DND-41 (cell line): ENCODE results near the gene PLA2R1.

Experiments
- ATAC-seq: fragments of 200-7000 bp; cut with Tn5 transposase; 3 replicates; pipeline ENCODE4 v1.9.1; 2021; ENCODE audit warnings: low read depth; ENCODE audit not compliant: insufficient read depth
- DNase-seq: peaks from one replicate; pipeline ENCODE4 v3.0.0-alpha.2; 2020
- H2AFZ ChIP-seq: 2 replicates; pipeline ENCODE4 v1.6.0; 2012; ENCODE audit warnings: low read depth, low read length
- H3K27ac ChIP-seq: 2 replicates; pipeline ENCODE4 v1.5.1; 2012; ENCODE audit warnings: low read length, inconsistent platforms
- H3K27me3 ChIP-seq: fragments of 200-600 bp; sonication (generic); 2 replicates; pipeline ENCODE4 v1.6.0; 2012; ENCODE audit warnings: low read length, mild to moderate bottlenecking, inconsistent platforms; ENCODE audit not compliant: insufficient read depth, poor library complexity
- H3K36me3 ChIP-seq: 2 replicates; pipeline ENCODE4 v1.5.1; 2012; ENCODE audit warnings: low read length, inconsistent platforms; ENCODE audit not compliant: insufficient read depth
- H3K4me1 ChIP-seq: 2 replicates; pipeline ENCODE4 v1.5.1; 2012; ENCODE audit warnings: mild to moderate bottlenecking, low read length; ENCODE audit not compliant: insufficient read depth
- H3K4me2 ChIP-seq: 2 replicates; pipeline ENCODE4 v1.6.0; 2012; ENCODE audit warnings: mild to moderate bottlenecking, moderate library complexity, low read length, inconsistent platforms; ENCODE audit not compliant: insufficient read depth
- H3K4me3 ChIP-seq, 2 experiments: fragments of 200-600 bp in 1 of 2; shearing (Covaris generic) in 1 of 2; 2 replicates each; pipeline ENCODE4 v1.5.1; 2012 to 2016; ENCODE audit warnings: inconsistent platforms in 2 of 2, low read length in 2 of 2, mild to moderate bottlenecking in 2 of 2, low read depth in 1 of 2, moderate library complexity in 1 of 2
- H3K79me2 ChIP-seq: 2 replicates; pipeline ENCODE4 v1.6.0; 2012; ENCODE audit warnings: low read length, inconsistent platforms; ENCODE audit not compliant: insufficient read depth
- H3K9ac ChIP-seq: 2 replicates; pipeline ENCODE4 v1.6.0; 2012; ENCODE audit warnings: low read depth, mild to moderate bottlenecking, inconsistent platforms, low read length, moderate library complexity
- H3K9me3 ChIP-seq: 2 replicates; pipeline ENCODE4 v1.5.1; 2012; ENCODE audit warnings: low read length, moderate library complexity, mild to moderate bottlenecking, inconsistent platforms; ENCODE audit not compliant: insufficient read depth, severe bottlenecking
- H4K20me1 ChIP-seq: 2 replicates; pipeline ENCODE4 v1.6.0; 2012; ENCODE audit warnings: low read length; ENCODE audit not compliant: insufficient read depth
- CTCF ChIP-seq: IDR thresholded peaks from 2 replicates; pipeline ENCODE4 v1.5.1; 2012; ENCODE audit warnings: borderline replicate concordance, low read length, moderate library complexity, mild to moderate bottlenecking; ENCODE audit not compliant: poor library complexity, severe bottlenecking; ENCODE audit errors: extremely low read depth
- EZH2 ChIP-seq: IDR thresholded peaks from 3 replicates; pipeline ENCODE4 v1.6.1; 2012; ENCODE audit warnings: borderline replicate concordance, low read depth, mild to moderate bottlenecking, moderate library complexity, low read length, inconsistent platforms; ENCODE audit not compliant: severe bottlenecking

The PLA2R1 gene

GRCh38 chr2:160044728-160045127 is 17.7 kb downstream of the PLA2R1 start:
- H3K4me3 ChIP-seq: no peak overlapping the region
- H3K4me1 ChIP-seq: no peaks in the 10 kb centered on the region
- no peak for DNase-seq
- no peaks in the 10 kb centered on the region for H3K27me3 ChIP-seq
- no peaks in the 10 kb centered on the region for H3K36me3 ChIP-seq
- H3K79me2 ChIP-seq: no peaks in the 10 kb centered on the region
- H3K27ac ChIP-seq: no peak overlapping the region
- no peaks in the 10 kb centered on the region for H4K20me1 ChIP-seq
- H3K9ac ChIP-seq: no peak overlapping the region
- no peaks in the 10 kb centered on the region for H3K9me3 ChIP-seq
- TF ChIP-seq EZH2 (no peak), CTCF (no peak)
- no peak overlapping the region for H3K4me2 ChIP-seq
- no peak overlapping the region for H2AFZ ChIP-seq
- ATAC-seq: no peak

GRCh38 chr2:160043265-160043664 is 19.1 kb downstream of the PLA2R1 start:
- no peaks in the 10 kb centered on the region for H3K79me2 ChIP-seq
- H4K20me1 ChIP-seq: no peaks in the 10 kb centered on the region
- no peaks in the 10 kb centered on the region for H3K4me1 ChIP-seq
- no peak overlapping the region for H3K9ac ChIP-seq
- H3K27me3 ChIP-seq: no peaks in the 10 kb centered on the region
- H2AFZ ChIP-seq: no peak overlapping the region
- ATAC-seq: no peak
- no peak overlapping the region for H3K4me2 ChIP-seq
- no peak overlapping the region for H3K4me3 ChIP-seq
- no peak for DNase-seq
- no peaks in the 10 kb centered on the region for H3K36me3 ChIP-seq
- TF ChIP-seq EZH2 (no peak), CTCF (no peak)
- H3K9me3 ChIP-seq: no peaks in the 10 kb centered on the region
- H3K27ac ChIP-seq: no peak overlapping the region

GRCh38 chr2:160042054-160042453 is 20.4 kb downstream of the PLA2R1 start:
- Histone ChIP-seq H3K27ac (no peak overlapping the region), H4K20me1 (no peaks in the 10 kb centered on the region), H3K36me3 (no peaks in the 10 kb centered on the region), H3K9ac (no peak overlapping the region), H3K4me1 (no peaks in the 10 kb centered on the region), H3K9me3 (no peaks in the 10 kb centered on the region), H2AFZ (no peak overlapping the region), H3K4me3 (no peak overlapping the region), H3K4me2 (no peak overlapping the region), H3K27me3 (no peaks in the 10 kb centered on the region), H3K79me2 (no peaks in the 10 kb centered on the region)
- no peak for ATAC-seq
- TF ChIP-seq CTCF: no peak
- TF ChIP-seq EZH2: no peak
- DNase-seq: no peak

- Histone ChIP-seq H3K4me3 (no peak overlapping the region), H3K27me3 (no peaks in the 10 kb centered on the region), H3K36me3 (no peaks in the 10 kb centered on the region), H4K20me1 (no peaks in the 10 kb centered on the region), H3K4me1 (no peaks in the 10 kb centered on the region), H2AFZ (no peak overlapping the region), H3K9ac (no peak overlapping the region), H3K79me2 (no peaks in the 10 kb centered on the region), H3K4me2 (no peak overlapping the region), H3K9me3 (no peaks in the 10 kb centered on the region), H3K27ac (no peak overlapping the region)
- no peak for DNase-seq
- no peak for ATAC-seq
- no peak for TF ChIP-seq EZH2
- no peak for TF ChIP-seq CTCF
These were observed 21.3 kb downstream of the PLA2R1 start for GRCh38 chr2:160041091-160041490.
